T47D (cell line): ENCODE data around the gene C19orf12.
"Not testable (repeated sequence)": the region's sequence is repeated elsewhere in the genome, so short reads cannot be mapped to it uniquely, and the experiment has no call there.

Source experiments
- DNase-seq, 2 experiments: peaks; one replicate each; pipeline versions ENCODE4 v3.0.0 to v3.0.0-alpha.2; 2011 to 2012; ENCODE audit warnings: low read depth in 1 of 2, low spot score in 1 of 2
- JUND ChIP-seq: IDR thresholded peaks from 2 replicates; pipeline ENCODE4 v1.6.1; 2012; ENCODE audit warnings: low read depth
- in situ Hi-C: cut with HindIII; loops from 2 replicates; pipeline ENCODE4 v1.10.0; 2016; ENCODE audit warnings: low sequenced_read_pairs, low pct_unique_long_range_greater_than_20kb

C19orf12 gene

GRCh38 chr19:29675650-29676186 is 39.3 kb downstream of the C19orf12 start:
- no peak for TF ChIP-seq JUND
- DNase-seq = no peak
- in situ Hi-C loops = no loop called here

GRCh38 chr19:29675120-29675649 is 39.9 kb downstream of the C19orf12 start:
- in situ Hi-C loops = no loop called here

GRCh38 chr19:29674374-29675119 is 40.5 kb downstream of the C19orf12 start:
- DNase-seq = no peak
- TF ChIP-seq JUND = no peak
- in situ Hi-C loops = no loop called here

More at GRCh38 chr19:29675120-29675649, 39.9 kb downstream of the C19orf12 start:
- no peak for DNase-seq
- TF ChIP-seq JUND = no peak

GRCh38 chr19:29673451-29674371 is 41.4 kb downstream of the C19orf12 start:
- DNase-seq = no peak
- no peak for TF ChIP-seq JUND
- in situ Hi-C loops = no loop called here

- in situ Hi-C loops = no loop called here
- DNase-seq = no peak
- no peak for TF ChIP-seq JUND
These were observed 42.1 kb downstream of the C19orf12 start for GRCh38 chr19:29672933-29673336.

- no peak for TF ChIP-seq JUND
These were observed 42.6 kb downstream of the C19orf12 start for GRCh38 chr19:29672319-29672932.

GRCh38 chr19:29671393-29672160 is 43.5 kb downstream of the C19orf12 start:
- in situ Hi-C loops = no loop called here
- peak; percentile 68; the same call in 1 of the 2 replicates for TF ChIP-seq JUND
- peak in 1 of 2 experiments; percentile 95 for DNase-seq

More at GRCh38 chr19:29672319-29672932, 42.6 kb downstream of the C19orf12 start:
- no peak for DNase-seq
- in situ Hi-C loops = no loop called here

GRCh38 chr19:29671026-29671392 is 44.1 kb downstream of the C19orf12 start:
- in situ Hi-C loops, DNase-seq: not testable (repeated sequence)

- TF ChIP-seq JUND = no peak
- in situ Hi-C loops = no loop called here
- DNase-seq = no peak
These were observed 44.8 kb downstream of the C19orf12 start for GRCh38 chr19:29670255-29670654.

- DNase-seq = no peak
- no peak for TF ChIP-seq JUND
- in situ Hi-C loops = no loop called here
These were observed 46.1 kb downstream of the C19orf12 start for GRCh38 chr19:29668746-29669609.

DNA sequence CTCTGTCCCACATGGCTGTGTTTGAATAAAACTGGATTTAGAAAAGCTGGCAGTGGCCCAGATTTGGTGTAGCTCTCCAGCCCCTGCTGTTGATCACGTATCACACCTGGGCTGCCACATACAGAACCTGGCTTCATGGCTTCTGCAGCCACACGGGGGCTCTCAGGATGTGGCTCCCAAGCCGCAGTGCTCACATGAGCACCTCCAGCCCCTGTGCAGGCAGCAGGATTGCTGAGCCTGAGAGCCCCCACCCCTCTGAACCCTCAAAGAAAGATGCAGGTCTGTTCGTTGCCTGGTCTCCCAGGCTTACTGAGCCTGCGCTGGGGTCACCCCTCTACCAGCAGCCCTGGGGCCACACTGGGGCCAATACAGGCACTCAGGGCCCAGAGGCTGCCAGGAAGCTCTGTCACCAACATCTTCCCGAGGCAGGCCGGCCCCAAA is 47.1 kb downstream of the C19orf12 start:
- in situ Hi-C loops = no loop called here
- no peak for TF ChIP-seq JUND

More for the DNA sequence above, 47.1 kb downstream of the C19orf12 start:
- no peak for DNase-seq
